ENCODE results near the gene SIRPA.

- TF ChIP-seq CTCF (IDR thresholded peaks at IDR 0.05) (no peak), POLR2A (IDR thresholded peaks at IDR 0.05) (no peak)
These were observed 48.2 kb downstream of the SIRPA start for GRCh38 chr20:1943275-1944002.
